ENCODE data around the gene FANCL.
"Not testable (repeated sequence)": the region's sequence is repeated elsewhere in the genome, so short reads cannot be mapped to it uniquely, and the experiment has no call there.

FANCL gene

GRCh38 chr2:58268685-58269084, 27.6 kb upstream of the FANCL start:
- Histone ChIP-seq H3K27me3 (ENCODE audit: insufficient read depth, poor library complexity, severe bottlenecking) (no peaks in the 10 kb centered on the region), H3K36me3 (ENCODE audit: low read depth) (no peaks in the 10 kb centered on the region), H3K4me3 (ENCODE audit: severe bottlenecking) (no peak overlapping the region), H3K27ac (ENCODE audit: poor library complexity, severe bottlenecking) (no peak overlapping the region), H3K4me1 (ENCODE audit: insufficient read depth, poor library complexity, severe bottlenecking) (no peaks in the 10 kb centered on the region), H3K9me3 (ENCODE audit: severe bottlenecking) (no peaks in the 10 kb centered on the region)
- TF ChIP-seq, protein P1, sequence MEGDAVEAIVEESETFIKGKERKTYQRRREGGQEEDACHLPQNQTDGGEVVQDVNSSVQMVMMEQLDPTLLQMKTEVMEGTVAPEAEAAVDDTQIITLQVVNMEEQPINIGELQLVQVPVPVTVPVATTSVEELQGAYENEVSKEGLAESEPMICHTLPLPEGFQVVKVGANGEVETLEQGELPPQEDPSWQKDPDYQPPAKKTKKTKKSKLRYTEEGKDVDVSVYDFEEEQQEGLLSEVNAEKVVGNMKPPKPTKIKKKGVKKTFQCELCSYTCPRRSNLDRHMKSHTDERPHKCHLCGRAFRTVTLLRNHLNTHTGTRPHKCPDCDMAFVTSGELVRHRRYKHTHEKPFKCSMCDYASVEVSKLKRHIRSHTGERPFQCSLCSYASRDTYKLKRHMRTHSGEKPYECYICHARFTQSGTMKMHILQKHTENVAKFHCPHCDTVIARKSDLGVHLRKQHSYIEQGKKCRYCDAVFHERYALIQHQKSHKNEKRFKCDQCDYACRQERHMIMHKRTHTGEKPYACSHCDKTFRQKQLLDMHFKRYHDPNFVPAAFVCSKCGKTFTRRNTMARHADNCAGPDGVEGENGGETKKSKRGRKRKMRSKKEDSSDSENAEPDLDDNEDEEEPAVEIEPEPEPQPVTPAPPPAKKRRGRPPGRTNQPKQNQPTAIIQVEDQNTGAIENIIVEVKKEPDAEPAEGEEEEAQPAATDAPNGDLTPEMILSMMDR (IDR thresholded peaks at IDR 0.05; ENCODE audit: poor library complexity, severe bottlenecking), result no peak
- DNase-seq (ENCODE audit: low spot score) (no peak), ATAC-seq (ENCODE audit: low read depth) (no peak)

GRCh38 chr2:58266211-58266610, 25.1 kb upstream of the FANCL start:
- no peaks in the 10 kb centered on the region for H3K27me3 ChIP-seq (ENCODE audit: insufficient read depth, poor library complexity, severe bottlenecking)
- TF ChIP-seq, protein P1 (IDR thresholded peaks at IDR 0.05; ENCODE audit: poor library complexity, severe bottlenecking), result no peak
- H3K9me3 ChIP-seq (ENCODE audit: severe bottlenecking), result no peaks in the 10 kb centered on the region
- H3K27ac ChIP-seq (ENCODE audit: poor library complexity, severe bottlenecking), result no peak overlapping the region
- no peak overlapping the region for H3K4me3 ChIP-seq (ENCODE audit: severe bottlenecking)
- ATAC-seq (ENCODE audit: low read depth) (no peak), DNase-seq (ENCODE audit: low spot score) (no peak)
- no peaks in the 10 kb centered on the region for H3K36me3 ChIP-seq (ENCODE audit: low read depth)
- no peaks in the 10 kb centered on the region for H3K4me1 ChIP-seq (ENCODE audit: insufficient read depth, poor library complexity, severe bottlenecking)

- Histone ChIP-seq H3K27ac (ENCODE audit: poor library complexity, severe bottlenecking) (no peak overlapping the region), H3K9me3 (ENCODE audit: severe bottlenecking) (no peaks in the 10 kb centered on the region), H3K36me3 (ENCODE audit: low read depth) (no peaks in the 10 kb centered on the region), H3K4me1 (ENCODE audit: insufficient read depth, poor library complexity, severe bottlenecking) (no peaks in the 10 kb centered on the region), H3K27me3 (ENCODE audit: insufficient read depth, poor library complexity, severe bottlenecking) (no peaks in the 10 kb centered on the region), H3K4me3 (ENCODE audit: severe bottlenecking) (no peak overlapping the region)
- ATAC-seq (ENCODE audit: low read depth) (no peak), DNase-seq (ENCODE audit: low spot score) (no peak)
- TF ChIP-seq, protein P1 (IDR thresholded peaks at IDR 0.05; ENCODE audit: poor library complexity, severe bottlenecking), result no peak
These were observed 20.1 kb upstream of the FANCL start for GRCh38 chr2:58261209-58261608.

GRCh38 chr2:58258456-58258855, 17.3 kb upstream of the FANCL start:
- H3K36me3 ChIP-seq (ENCODE audit: low read depth); ATAC-seq (ENCODE audit: low read depth); DNase-seq (ENCODE audit: low spot score); H3K27ac ChIP-seq (ENCODE audit: poor library complexity, severe bottlenecking); H3K27me3 ChIP-seq (ENCODE audit: insufficient read depth, poor library complexity, severe bottlenecking); H3K4me1 ChIP-seq (ENCODE audit: insufficient read depth, poor library complexity, severe bottlenecking); H3K4me3 ChIP-seq (ENCODE audit: severe bottlenecking); H3K9me3 ChIP-seq (ENCODE audit: severe bottlenecking): not testable (repeated sequence)

GRCh38 chr2:58251331-58252201, 10.4 kb upstream of the FANCL start:
- H3K4me3 ChIP-seq (ENCODE audit: severe bottlenecking); H3K27me3 ChIP-seq (ENCODE audit: insufficient read depth, poor library complexity, severe bottlenecking); ATAC-seq (ENCODE audit: low read depth); H3K4me1 ChIP-seq (ENCODE audit: insufficient read depth, poor library complexity, severe bottlenecking); H3K36me3 ChIP-seq (ENCODE audit: low read depth); H3K9me3 ChIP-seq (ENCODE audit: severe bottlenecking); H3K27ac ChIP-seq (ENCODE audit: poor library complexity, severe bottlenecking); DNase-seq (ENCODE audit: low spot score): not testable (repeated sequence)

DNA sequence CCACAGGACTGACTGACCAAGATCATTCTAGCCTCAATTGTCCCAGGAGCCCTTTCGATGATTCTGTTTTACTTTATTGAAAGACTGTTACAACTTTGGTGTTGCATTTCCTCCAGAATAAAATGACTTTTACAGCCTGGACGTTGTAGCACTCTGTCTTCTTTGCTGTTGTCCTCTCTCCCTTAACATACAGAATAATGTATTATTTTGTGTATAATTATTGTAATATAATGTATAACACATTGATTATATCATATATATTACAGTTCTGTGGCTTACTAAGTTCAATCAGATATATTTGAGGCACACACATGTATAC, 380 bp upstream of the FANCL start:
- ATAC-seq (ENCODE audit: low read depth), result no peak

More for the DNA sequence above, 380 bp upstream of the FANCL start:
- Histone ChIP-seq H3K4me1 (ENCODE audit: insufficient read depth, poor library complexity, severe bottlenecking) (peaks cover 8% of the 10 kb centered on the region), H3K27me3 (ENCODE audit: insufficient read depth, poor library complexity, severe bottlenecking) (no peaks in the 10 kb centered on the region), H3K9me3 (ENCODE audit: severe bottlenecking) (no peaks in the 10 kb centered on the region), H3K36me3 (ENCODE audit: low read depth) (no peaks in the 10 kb centered on the region), H3K4me3 (ENCODE audit: severe bottlenecking) (peak overlapping the region; percentile 81), H3K27ac (ENCODE audit: poor library complexity, severe bottlenecking) (peak overlapping the region; percentile 70)
- no peak for DNase-seq (ENCODE audit: low spot score)
- TF ChIP-seq, protein P1 (IDR thresholded peaks at IDR 0.05; ENCODE audit: poor library complexity, severe bottlenecking), result no peak

Measured in RWPE2 (cell line).